Neuronal stem cell (in vitro differentiated cells): Measurements from ENCODE around the gene ILK.

Source experiments
- DNase-seq: peaks from one replicate; pipeline ENCODE4 v3.0.0-alpha.2; 2013; ENCODE audit warnings: low spot score
- H2AFZ ChIP-seq: one replicate; pipeline ENCODE4 v1.6.1; 2013; ENCODE audit warnings: mild to moderate bottlenecking, low read length, inconsistent platforms
- H2AK5ac ChIP-seq: 2 replicates; pipeline ENCODE4 v1.6.1; 2013; ENCODE audit warnings: low read depth, mild to moderate bottlenecking, inconsistent platforms, low read length, moderate library complexity, mixed read lengths
- H2BK120ac ChIP-seq: 2 replicates; pipeline ENCODE4 v1.6.1; 2013; ENCODE audit warnings: low read depth, mild to moderate bottlenecking, inconsistent platforms, low read length, moderate library complexity, mixed read lengths
- H2BK12ac ChIP-seq: one replicate; pipeline ENCODE4 v1.6.1; 2013; ENCODE audit warnings: low read length, inconsistent platforms
- H2BK15ac ChIP-seq: 2 replicates; pipeline ENCODE4 v1.6.1; 2013; ENCODE audit warnings: mild to moderate bottlenecking, low read length, inconsistent platforms, mixed read lengths
- H2BK5ac ChIP-seq: one replicate; pipeline ENCODE4 v1.6.1; 2013; ENCODE audit warnings: inconsistent platforms, mild to moderate bottlenecking, low read length, moderate library complexity
- H3K14ac ChIP-seq: one replicate; pipeline ENCODE4 v1.6.1; 2013; ENCODE audit warnings: low read length, inconsistent platforms
- H3K18ac ChIP-seq: 2 replicates; pipeline ENCODE4 v1.6.1; 2013; ENCODE audit warnings: low read length, inconsistent platforms
- H3K23ac ChIP-seq: 2 replicates; pipeline ENCODE4 v1.6.1; 2013; ENCODE audit warnings: low read depth, mild to moderate bottlenecking, mixed read lengths, low read length, inconsistent platforms; ENCODE audit not compliant: poor library complexity
- H3K27ac ChIP-seq: replicated peaks from 3 replicates; pipeline ENCODE4 v1.5.1; 2013; ENCODE audit warnings: low read length, inconsistent platforms
- H3K27me3 ChIP-seq, 3 experiments: 2 replicates each; pipeline ENCODE4 v1.6.1; 2013; ENCODE audit warnings: low read length in 3 of 3, mild to moderate bottlenecking in 2 of 3, inconsistent platforms in 1 of 3, low read depth in 1 of 3, mixed read lengths in 1 of 3, moderate library complexity in 1 of 3; ENCODE audit not compliant: control insufficient read depth in 3 of 3, insufficient read depth in 3 of 3
- H3K36me3 ChIP-seq, 2 donors: replicated peaks in 1 of 2; 2 replicates each; pipeline ENCODE4 v1.6.1; 2013; ENCODE audit warnings: low read length in 2 of 2; ENCODE audit not compliant: control insufficient read depth in 2 of 2, insufficient read depth in 2 of 2
- H3K4ac ChIP-seq: 2 replicates; pipeline ENCODE4 v1.6.1; 2013; ENCODE audit warnings: inconsistent platforms, mild to moderate bottlenecking, low read length, moderate library complexity
- H3K4me1 ChIP-seq, 2 donors: 1 replicate in 1 of 2; 2 replicates in 1 of 2; pipeline ENCODE4 v1.6.1; 2013; ENCODE audit warnings: low read length in 2 of 2, low read depth in 1 of 2; ENCODE audit not compliant: control insufficient read depth in 2 of 2, insufficient read depth in 1 of 2
- H3K4me2 ChIP-seq: one replicate; pipeline ENCODE4 v1.6.1; 2013; ENCODE audit warnings: mild to moderate bottlenecking, low read length, inconsistent platforms; ENCODE audit not compliant: insufficient read depth, poor library complexity, severe bottlenecking
- H3K4me3 ChIP-seq, 2 donors: 2 replicates each; pipeline ENCODE4 v1.5.1; 2013; ENCODE audit warnings: low read length in 2 of 2, mild to moderate bottlenecking in 2 of 2, inconsistent platforms in 1 of 2, moderate library complexity in 1 of 2
- H3K79me1 ChIP-seq: one replicate; pipeline ENCODE4 v1.6.1; 2013; ENCODE audit warnings: low read depth, mild to moderate bottlenecking, inconsistent platforms, low read length, moderate library complexity
- H3K9ac ChIP-seq: one replicate; pipeline ENCODE4 v1.6.1; 2013; ENCODE audit warnings: mild to moderate bottlenecking, low read depth, low read length, inconsistent platforms; ENCODE audit not compliant: poor library complexity
- H3K9me3 ChIP-seq, 2 donors: replicated peaks in 1 of 2; 2 replicates each; pipeline versions ENCODE3 to v1.6.1; 2013; ENCODE audit warnings: low read length in 2 of 2, mild to moderate bottlenecking in 2 of 2, inconsistent platforms in 1 of 2, low read depth in 1 of 2, mixed read lengths in 1 of 2, moderate library complexity in 1 of 2; ENCODE audit not compliant: control insufficient read depth in 2 of 2, insufficient read depth in 1 of 2
- H4K8ac ChIP-seq: one replicate; pipeline ENCODE4 v1.6.1; 2013; ENCODE audit warnings: low read depth, mild to moderate bottlenecking, inconsistent platforms, low read length, moderate library complexity
- H4K91ac ChIP-seq: one replicate; pipeline ENCODE4 v1.6.1; 2013; ENCODE audit warnings: low read length, low read depth, mild to moderate bottlenecking, inconsistent platforms; ENCODE audit not compliant: poor library complexity
- WGBS, 2 donors: extraction: QIAGEN DNeasy Blood & Tissue Kit; methylation state at CpG; one replicate each; pipeline ENCODE4 v1.1.7; 2013; ENCODE audit warnings: missing lambda C conversion rate in 2 of 2, mixed read lengths in 1 of 2; ENCODE audit not compliant: insufficient read length in 2 of 2, insufficient replicate concordance in 1 of 2; ENCODE audit errors: extremely low coverage in 2 of 2; 5-methylcytosine and 5-hydroxymethylcytosine counted together

Gene ILK

DNA sequence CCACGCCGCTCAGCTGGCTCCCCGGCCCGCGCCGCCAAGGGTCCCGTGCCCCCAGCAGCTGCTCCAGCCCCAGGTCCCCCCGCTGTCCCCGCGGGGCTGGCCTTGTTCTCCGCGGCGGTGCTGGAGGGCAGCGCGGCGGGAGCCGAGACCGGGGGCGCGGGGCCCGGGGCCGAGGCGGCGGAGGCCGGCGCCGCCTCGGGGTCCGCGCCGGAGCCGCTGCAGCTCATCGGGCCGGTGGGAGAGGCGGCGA lies 8.3 kb downstream of the ILK start:
- Histone ChIP-seq H4K91ac (no peak overlapping the region), H3K9me3 (no peaks in the 10 kb centered on the region), H4K8ac (no peak overlapping the region), H3K18ac (peak overlapping the region; percentile 73), H2AFZ (peak overlapping the region; percentile 87), H3K4me1 (peaks cover 5 to 21% of the 10 kb centered on the region in 2 donors), H3K36me3 (peaks cover 38 to 66% of the 10 kb centered on the region in 2 donors), H3K27me3 (no peaks in the 10 kb centered on the region), H2AK5ac (no peak overlapping the region), H2BK120ac (no peak overlapping the region), H3K4me2 (peak overlapping the region; percentile 74), H3K4me3 (peak overlapping the region; percentile 66 to 88), H3K14ac (peak overlapping the region; percentile 12), H2BK15ac (no peak overlapping the region), H3K9ac (peak overlapping the region; percentile 95), H3K27ac (no peak overlapping the region), H3K23ac (peak overlapping the region; percentile 90), H2BK12ac (no peak overlapping the region), H3K4ac (no peak overlapping the region), H2BK5ac (no peak overlapping the region), H3K79me1 (peaks cover 3% of the 10 kb centered on the region)
- no peak for DNase-seq
- no CpG with 5 or more reads among the region's 36 CpGs for WGBS, 2 donors

DNA sequence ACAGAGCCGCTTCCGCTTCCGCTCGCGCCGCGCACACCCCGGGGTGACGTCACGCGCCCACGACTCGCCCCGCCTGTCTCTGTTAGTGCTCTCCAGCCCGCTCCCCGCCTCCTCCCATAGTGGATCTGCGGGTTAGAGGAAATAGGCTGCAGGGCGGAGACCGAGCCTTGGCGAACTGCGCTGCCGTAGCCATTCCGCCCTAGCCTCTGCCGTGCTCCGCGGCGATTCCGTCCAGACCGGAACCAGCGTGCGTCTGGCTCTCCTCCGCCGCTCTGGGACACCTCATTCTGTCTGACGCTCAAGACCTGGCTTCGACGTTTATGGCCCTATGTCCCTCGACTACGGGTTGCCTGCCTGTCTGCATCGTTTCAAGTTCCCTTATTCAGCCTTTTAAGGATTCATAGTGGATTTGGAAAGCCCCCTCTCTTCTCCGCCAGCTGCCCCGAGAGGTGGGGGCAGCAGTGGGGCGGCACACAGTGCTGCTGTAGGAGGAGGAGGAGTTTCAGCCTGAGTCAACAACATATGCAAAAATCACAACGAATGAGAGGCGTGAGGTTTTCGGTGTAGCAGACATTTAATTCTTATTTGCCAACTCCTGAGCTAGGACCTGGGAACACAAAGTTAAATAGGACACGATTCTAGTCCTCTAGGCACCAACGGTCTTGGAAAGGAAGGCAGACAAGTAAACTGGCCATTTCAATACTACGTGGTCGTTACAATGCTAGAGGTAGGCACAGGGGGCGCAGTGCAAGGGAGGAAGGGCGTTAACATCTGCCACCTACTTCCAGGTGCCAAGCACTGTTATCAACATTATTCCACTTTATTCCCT lies 8.9 kb downstream of the ILK start, which contains the start of gene TAF10:
Gene TAF10 (minus strand): TSS at position 4 of the 829 bp plus-strand sequence. CDS start 27 bp downstream, outside the sequence.
- Histone ChIP-seq H2AK5ac (no peak within 1 kb of the TSS), H4K91ac (no peak within 1 kb of the TSS), H3K27me3 (no peaks in the 10 kb centered on the region), H3K4ac (no peak within 1 kb of the TSS), H3K9ac (peak within 1 kb of the TSS; percentile 99), H2BK12ac (peak within 1 kb of the TSS; percentile 91), H3K79me1 (peaks cover 3% of the 10 kb centered on the region), H3K14ac (peak within 1 kb of the TSS; percentile 89), H3K27ac (peak within 1 kb of the TSS; percentile 95), H3K23ac (peak within 1 kb of the TSS; percentile 90), H3K9me3 (no peaks in the 10 kb centered on the region), H3K4me3 (peak within 1 kb of the TSS; percentile 66 to 88), H3K36me3 (peaks cover 38 to 63% of the 10 kb centered on the region in 2 donors), H3K4me2 (peak within 1 kb of the TSS; percentile 95), H3K4me1 (peaks cover 4 to 17% of the 10 kb centered on the region in 2 donors), H2BK5ac (no peak within 1 kb of the TSS), H4K8ac (peak within 1 kb of the TSS; percentile 87), H2AFZ (peak within 1 kb of the TSS; percentile 87), H2BK15ac (no peak within 1 kb of the TSS), H2BK120ac (peak within 1 kb of the TSS; percentile 42), H3K18ac (peak within 1 kb of the TSS; percentile 96)
- no CpG with 5 or more reads among the region's 51 CpGs for whole genome bisulfite sequencing, 2 donors
- peak; percentile 90 for DNase-seq

DNA sequence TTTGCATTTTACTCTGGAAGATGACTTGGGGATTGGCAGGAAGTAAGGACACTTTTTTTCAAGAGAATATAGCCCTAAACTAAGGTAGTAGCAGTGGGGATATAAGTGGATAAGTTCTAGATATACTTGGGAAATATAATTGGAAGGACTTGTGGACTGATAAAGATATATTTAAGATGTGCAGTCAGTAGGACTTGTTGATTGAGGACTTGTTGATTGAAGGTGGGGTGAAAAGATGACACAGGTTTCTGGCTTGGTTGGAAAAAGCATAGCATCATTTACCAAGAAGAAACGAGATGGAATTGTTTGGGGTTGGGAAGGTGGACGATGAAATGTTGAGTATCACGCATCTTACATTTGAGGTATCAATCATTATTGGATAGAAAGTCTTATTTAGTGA lies 9.9 kb downstream of the ILK start:
- no peak overlapping the region for H3K27ac ChIP-seq
- H3K36me3 ChIP-seq, result peaks cover 31 to 52% of the 10 kb centered on the region in 2 donors

DNA sequence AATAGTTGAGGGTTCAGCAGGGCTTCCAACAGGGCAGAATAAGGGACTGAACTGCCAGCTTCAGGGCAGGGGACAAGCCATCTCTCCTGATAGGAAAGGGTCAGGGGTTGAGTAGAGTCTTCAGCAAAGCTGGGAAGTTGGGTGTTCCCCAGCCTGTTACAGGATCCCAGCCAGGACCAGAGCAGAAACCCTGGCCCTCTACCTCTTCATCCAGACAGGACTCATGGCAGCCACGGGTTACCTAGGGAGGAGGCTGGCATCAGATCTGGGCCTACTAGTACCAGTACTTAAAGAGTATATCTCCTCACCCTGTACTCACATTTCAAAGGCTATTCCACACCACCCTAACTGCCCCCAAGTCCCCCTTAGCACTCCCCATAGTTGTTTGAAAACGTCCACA lies 10.9 kb downstream of the ILK start:
- no peak overlapping the region for H2BK12ac ChIP-seq
- H3K27ac ChIP-seq, result no peak overlapping the region
- no CpG with 5 or more reads among the region's 2 CpGs for WGBS, 2 donors
- no peak overlapping the region for H2AFZ ChIP-seq
- no peak overlapping the region for H3K14ac ChIP-seq
- H2BK120ac ChIP-seq, result no peak overlapping the region
- H3K23ac ChIP-seq, result no peak overlapping the region
- H4K91ac ChIP-seq, result no peak overlapping the region
- H3K4ac ChIP-seq, result no peak overlapping the region
- peaks cover 7 to 22% of the 10 kb centered on the region in 2 donors for H3K4me1 ChIP-seq
- no peak overlapping the region for H3K9ac ChIP-seq
- no peak overlapping the region for H2BK5ac ChIP-seq
- H3K4me3 ChIP-seq, result no peak overlapping the region
- no peaks in the 10 kb centered on the region for H3K27me3 ChIP-seq
- H4K8ac ChIP-seq, result no peak overlapping the region
- no peak for DNase-seq
- no peaks in the 10 kb centered on the region for H3K9me3 ChIP-seq
- H2AK5ac ChIP-seq, result no peak overlapping the region
- H2BK15ac ChIP-seq, result no peak overlapping the region
- peaks cover 6% of the 10 kb centered on the region for H3K79me1 ChIP-seq
- peaks cover 22 to 43% of the 10 kb centered on the region in 2 donors for H3K36me3 ChIP-seq
- H3K18ac ChIP-seq, result no peak overlapping the region
- no peak overlapping the region for H3K4me2 ChIP-seq

More for the DNA sequence above, 9.9 kb downstream of the ILK start:
- no peak overlapping the region for H3K4me3 ChIP-seq
- WGBS, 2 donors, result 100% methylated on average over 2 of the region's 3 CpGs; no CpG with 5 or more reads in 1 of the 2 donors
- H3K9ac ChIP-seq, result no peak overlapping the region
- no peak overlapping the region for H3K14ac ChIP-seq
- H2AFZ ChIP-seq, result no peak overlapping the region
- H3K18ac ChIP-seq, result no peak overlapping the region
- H4K8ac ChIP-seq, result no peak overlapping the region
- H3K79me1 ChIP-seq, result peaks cover 3% of the 10 kb centered on the region
- H2BK12ac ChIP-seq, result no peak overlapping the region
- H2BK5ac ChIP-seq, result no peak overlapping the region
- H2AK5ac ChIP-seq, result no peak overlapping the region
- no peak for DNase-seq
- no peak overlapping the region for H3K4ac ChIP-seq
- no peak overlapping the region for H3K23ac ChIP-seq
- H3K9me3 ChIP-seq, result no peaks in the 10 kb centered on the region
- H4K91ac ChIP-seq, result no peak overlapping the region
- peaks cover 4 to 19% of the 10 kb centered on the region in 2 donors for H3K4me1 ChIP-seq
- no peak overlapping the region for H2BK120ac ChIP-seq
- no peak overlapping the region for H2BK15ac ChIP-seq
- H3K27me3 ChIP-seq, result no peaks in the 10 kb centered on the region
- no peak overlapping the region for H3K4me2 ChIP-seq
